ENCODE measurements around the gene HMX2. TPM values are rescaled to one million over a fixed set of nuclear protein-coding genes. Genes with fewer than 3 reads are reported as not detected.

Gene HMX2
- total and polyA plus RNA-seq, 7 experiments from 2014 or later: 0.14 to 0.24 TPM; not detected in 5

GRCh38 chr10:123117644-123118417, 30.1 kb upstream of the HMX2 start:
- H3K9me3 Mint-ChIP-seq: peaks cover 0 to 3% (median 0%) of the 10 kb centered on the region in 11 donors
- H3K4me1 Mint-ChIP-seq: no peaks in the 10 kb centered on the region
- no peak overlapping the region for H3K27ac Mint-ChIP-seq
- no peaks in the 10 kb centered on the region for H3K36me3 Mint-ChIP-seq
- ATAC-seq: no peak
- no peak for DNase-seq
- H3K4me1 ChIP-seq (ENCODE audit: control insufficient read depth in 2 of 2, insufficient read depth in 2 of 2, low read length in 2 of 2): no peaks in the 10 kb centered on the region
- no peaks in the 10 kb centered on the region for H3K9me3 ChIP-seq (ENCODE audit: control insufficient read depth in 2 of 3, low read length in 3 of 3)
- H3K27me3 ChIP-seq (ENCODE audit: control insufficient read depth in 2 of 2, insufficient read depth in 2 of 2, low read length in 2 of 2): no peaks in the 10 kb centered on the region
- H3K27ac ChIP-seq (ENCODE audit: low read depth, low read length): no peak overlapping the region
- H3K4me3 ChIP-seq (ENCODE audit: low read length): no peak overlapping the region
- ChIA-PET POLR2A (no interaction called here), CTCF (interaction anchor here (0.9 kb wide), 1 partner anchor 14 kb away, joined by 3 read pairs; no protein-coding TSS in a partner anchor)
- peaks cover 36 to 57% (median 49%) of the 10 kb centered on the region in 5 donors for H3K27me3 Mint-ChIP-seq
- no peak overlapping the region for H3K4me3 Mint-ChIP-seq
- intact Hi-C loops (cut with micrococcal nuclease): no loop called here
- H3K36me3 ChIP-seq (ENCODE audit: control insufficient read depth in 2 of 3, insufficient read depth in 3 of 3, low read length in 3 of 3): no peaks in the 10 kb centered on the region

DNA sequence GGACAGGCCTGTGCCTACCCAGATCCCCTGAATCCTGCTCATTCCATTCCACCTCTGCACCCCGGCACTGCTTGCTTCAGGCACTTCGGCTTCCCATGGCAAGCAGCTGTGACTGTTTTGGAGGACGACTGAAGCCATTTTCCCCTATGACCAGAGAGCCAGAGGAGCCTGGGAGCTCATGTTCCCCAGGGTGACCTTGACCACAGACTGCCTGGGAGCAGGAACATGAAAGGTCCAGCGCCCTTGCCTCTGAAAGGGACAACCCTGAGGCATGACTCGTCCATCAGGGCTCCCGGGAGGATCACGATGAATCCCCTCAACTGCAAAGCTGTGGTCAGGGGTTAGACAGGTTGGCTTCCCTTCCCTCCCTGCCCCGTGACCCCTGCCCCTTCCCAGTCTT, 28.9 kb upstream of the HMX2 start:
- no peaks in the 10 kb centered on the region for H3K4me1 ChIP-seq (ENCODE audit: control insufficient read depth in 2 of 2, insufficient read depth in 2 of 2, low read length in 2 of 2)
- ATAC-seq (no peak), DNase-seq (no peak)
- H3K27ac ChIP-seq (ENCODE audit: low read depth, low read length): no peak overlapping the region
- Mint-ChIP-seq H3K4me1 (no peaks in the 10 kb centered on the region), H3K4me3 (no peak overlapping the region), H3K9me3 (peaks cover 0 to 3% (median 0%) of the 10 kb centered on the region in 11 donors), H3K27ac (no peak overlapping the region), H3K27me3 (peaks cover 40 to 54% (median 44%) of the 10 kb centered on the region in 5 donors), H3K36me3 (no peaks in the 10 kb centered on the region)
- no peak overlapping the region for H3K4me3 ChIP-seq (ENCODE audit: low read length)
- no peaks in the 10 kb centered on the region for H3K9me3 ChIP-seq (ENCODE audit: control insufficient read depth in 2 of 3, low read length in 3 of 3)
- H3K36me3 ChIP-seq (ENCODE audit: control insufficient read depth in 2 of 3, insufficient read depth in 3 of 3, low read length in 3 of 3): no peaks in the 10 kb centered on the region
- POLR2A ChIA-PET: no interaction called here
- H3K27me3 ChIP-seq (ENCODE audit: control insufficient read depth in 2 of 2, insufficient read depth in 2 of 2, low read length in 2 of 2): no peaks in the 10 kb centered on the region
- CTCF ChIA-PET: no interaction called here
- intact Hi-C loops (cut with micrococcal nuclease): no loop called here

- no peaks in the 10 kb centered on the region for H3K9me3 Mint-ChIP-seq
- no peaks in the 10 kb centered on the region for H3K4me1 Mint-ChIP-seq
- H3K27me3 Mint-ChIP-seq: peaks cover 47 to 66% (median 63%) of the 10 kb centered on the region in 5 donors
- DNase-seq: no peak
- no peak overlapping the region for H3K27ac ChIP-seq (ENCODE audit: low read depth, low read length)
- ATAC-seq: no peak
- H3K4me1 ChIP-seq (ENCODE audit: control insufficient read depth in 2 of 2, insufficient read depth in 2 of 2, low read length in 2 of 2): no peaks in the 10 kb centered on the region
- ChIA-PET CTCF (no interaction called here), POLR2A (no interaction called here)
- no peaks in the 10 kb centered on the region for H3K27me3 ChIP-seq (ENCODE audit: control insufficient read depth in 2 of 2, insufficient read depth in 2 of 2, low read length in 2 of 2)
- H3K27ac Mint-ChIP-seq: no peak overlapping the region
- no peak overlapping the region for H3K4me3 ChIP-seq (ENCODE audit: low read length)
- no peaks in the 10 kb centered on the region for H3K9me3 ChIP-seq (ENCODE audit: control insufficient read depth in 2 of 3, low read length in 3 of 3)
- no peak overlapping the region for H3K4me3 Mint-ChIP-seq
- intact Hi-C loops (cut with micrococcal nuclease): no loop called here
- no peaks in the 10 kb centered on the region for H3K36me3 Mint-ChIP-seq
- H3K36me3 ChIP-seq (ENCODE audit: control insufficient read depth in 2 of 3, insufficient read depth in 3 of 3, low read length in 3 of 3): no peaks in the 10 kb centered on the region
Measured at GRCh38 chr10:123126246-123126645, 21.7 kb upstream of the HMX2 start.

GRCh38 chr10:123129618-123130271, 18.2 kb upstream of the HMX2 start:
- intact Hi-C loops (cut with micrococcal nuclease): loop anchor here in 1 of 2 donors (5.0 to 10.0 kb wide), 2 partner anchors 145 to 482 kb away; no protein-coding TSS in a partner anchor
- Mint-ChIP-seq H3K27ac (no peak overlapping the region), H3K4me1 (peaks cover 0 to 23% (median 21%) of the 10 kb centered on the region in 7 donors), H3K4me3 (no peak overlapping the region), H3K36me3 (no peaks in the 10 kb centered on the region), H3K9me3 (peaks cover 0 to 1% (median 0%) of the 10 kb centered on the region in 11 donors), H3K27me3 (peaks cover 71 to 85% (median 81%) of the 10 kb centered on the region in 5 donors)
- no peak overlapping the region for H3K4me3 ChIP-seq (ENCODE audit: low read length)
- ChIA-PET POLR2A (interaction anchor here (0.7 kb wide), 1 partner anchor 191 kb away, joined by 3 read pairs; no protein-coding TSS in a partner anchor), CTCF (interaction anchor here (1.9 kb wide), 1 partner anchor 428 kb away, joined by 5 read pairs; no protein-coding TSS in a partner anchor)
- peaks cover 16 to 18% of the 10 kb centered on the region in 2 donors for H3K27me3 ChIP-seq (ENCODE audit: control insufficient read depth in 2 of 2, insufficient read depth in 2 of 2, low read length in 2 of 2)
- DNase-seq: no peak
- no peaks in the 10 kb centered on the region for H3K36me3 ChIP-seq (ENCODE audit: control insufficient read depth in 2 of 3, insufficient read depth in 3 of 3, low read length in 3 of 3)
- no peak for ATAC-seq
- H3K9me3 ChIP-seq (ENCODE audit: control insufficient read depth in 2 of 3, low read length in 3 of 3): no peaks in the 10 kb centered on the region
- no peak overlapping the region for H3K27ac ChIP-seq (ENCODE audit: low read depth, low read length)
- H3K4me1 ChIP-seq (ENCODE audit: control insufficient read depth in 2 of 2, insufficient read depth in 2 of 2, low read length in 2 of 2): peaks cover 13 to 18% of the 10 kb centered on the region in 2 donors

DNA sequence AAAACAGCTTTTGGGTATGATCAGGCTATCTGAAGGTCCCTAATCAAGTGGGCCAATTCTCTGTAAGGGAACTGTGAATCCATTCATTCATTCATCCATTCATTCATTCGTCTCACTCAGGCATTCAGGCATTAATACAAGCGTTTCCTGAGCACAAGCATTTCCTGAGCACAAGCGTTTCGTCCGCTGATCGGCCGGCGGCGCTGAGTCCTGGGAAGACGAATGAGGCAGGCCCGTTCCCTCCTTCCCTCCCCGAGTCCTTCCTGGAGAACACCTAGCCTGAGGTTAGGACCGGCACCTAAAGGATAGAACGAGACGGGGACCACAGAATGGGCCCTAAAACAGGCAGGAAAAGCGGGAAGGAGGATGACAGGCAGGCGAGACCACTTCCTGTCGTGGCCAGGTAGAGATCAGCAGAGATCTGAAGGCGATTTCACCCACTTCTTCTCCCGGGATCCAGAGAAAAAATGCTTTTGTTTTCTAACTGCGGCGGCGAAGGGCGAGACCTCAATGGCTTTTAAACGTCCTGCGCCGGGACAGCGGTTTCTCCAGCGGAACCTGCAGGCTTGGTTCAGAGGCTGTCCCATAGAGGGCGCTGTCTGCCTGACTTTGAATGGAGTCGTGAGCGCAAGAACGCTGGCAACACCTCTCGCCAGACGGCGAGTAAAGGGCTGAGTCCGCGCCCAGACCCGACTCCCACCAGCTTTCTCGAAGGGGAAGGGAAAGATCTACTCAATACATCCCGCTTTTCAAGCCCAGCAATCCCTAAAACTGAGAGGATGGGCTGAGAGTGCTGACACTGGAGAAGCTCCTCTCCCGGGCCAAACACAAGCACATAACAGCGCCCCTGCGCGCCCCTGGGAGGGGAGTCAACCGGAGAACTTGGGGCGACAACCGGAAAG, 15.1 kb upstream of the HMX2 start:
- CTCF ChIA-PET: interaction anchor here (0.7 to 2.1 kb wide), 11 partner anchors 11 to 1169 kb away, joined by 3 to 10 read pairs (median 4); partner anchors contain the start of gene BUB3
- Histone ChIP-seq H3K4me1 (ENCODE audit: control insufficient read depth in 2 of 2, insufficient read depth in 2 of 2, low read length in 2 of 2) (peaks cover 20 to 42% of the 10 kb centered on the region in 2 donors), H3K27ac (ENCODE audit: low read depth, low read length) (no peak overlapping the region), H3K9me3 (ENCODE audit: control insufficient read depth in 2 of 3, low read length in 3 of 3) (no peaks in the 10 kb centered on the region), H3K36me3 (ENCODE audit: control insufficient read depth in 2 of 3, insufficient read depth in 3 of 3, low read length in 3 of 3) (no peaks in the 10 kb centered on the region), H3K27me3 (ENCODE audit: control insufficient read depth in 2 of 2, insufficient read depth in 2 of 2, low read length in 2 of 2) (peaks cover 16 to 37% of the 10 kb centered on the region in 2 donors), H3K4me3 (ENCODE audit: low read length) (peak overlapping the region; percentile 36)
- peak overlapping the region; percentile 39 to 79 (median 72) for H3K4me3 Mint-ChIP-seq
- peak overlapping the region in 4 of 9 donors; percentile 5 to 82 (median 42) for H3K27ac Mint-ChIP-seq
- peak; percentile 63 to 84 (median 79) for DNase-seq
- H3K36me3 Mint-ChIP-seq: no peaks in the 10 kb centered on the region
- ATAC-seq: peak; percentile 85
- intact Hi-C loops (cut with micrococcal nuclease): loop anchor here (1.0 to 10.0 kb wide), 7 partner anchors 17 to 486 kb away; no protein-coding TSS in a partner anchor
- POLR2A ChIA-PET: no interaction called here
- H3K9me3 Mint-ChIP-seq: peaks cover 0 to 3% (median 0%) of the 10 kb centered on the region in 11 donors
- H3K27me3 Mint-ChIP-seq: peaks cover 62 to 82% (median 68%) of the 10 kb centered on the region in 5 donors
- H3K4me1 Mint-ChIP-seq: peaks cover 6 to 32% (median 26%) of the 10 kb centered on the region in 7 donors

All from naive thymus-derived CD4-positive, alpha-beta T cell (primary cell).